IgD-negative memory B cell (primary cell): ENCODE results near the gene SUV39H2. TPM values are rescaled to one million over a fixed set of nuclear protein-coding genes. Genes with fewer than 3 reads are reported as not detected.
"Not testable (repeated sequence)": the region's sequence is repeated elsewhere in the genome, so short reads cannot be mapped to it uniquely, and the experiment has no call there.

ENCODE experiments used
- H3K27ac Mint-ChIP-seq, 3 donors: one replicate each; pipeline ENCODE4 v1.8.0; 2020 to 2022; ENCODE audit warnings: mild to moderate bottlenecking in 3 of 3, mixed read lengths in 3 of 3, moderate library complexity in 1 of 3
- H3K27me3 Mint-ChIP-seq: one replicate; pipeline ENCODE4 v1.8.0; 2021; ENCODE audit warnings: mixed read lengths
- H3K36me3 Mint-ChIP-seq: one replicate; pipeline ENCODE4 v1.8.0; 2020; ENCODE audit warnings: mild to moderate bottlenecking, mixed read lengths
- H3K4me1 Mint-ChIP-seq, 3 donors: one replicate each; pipeline ENCODE4 v1.8.0; 2020 to 2022; ENCODE audit warnings: mixed read lengths in 3 of 3, mild to moderate bottlenecking in 1 of 3
- H3K4me3 Mint-ChIP-seq, 4 donors: one replicate each; pipeline ENCODE4 v1.8.0; 2020 to 2022; ENCODE audit warnings: mild to moderate bottlenecking in 4 of 4, mixed read lengths in 4 of 4, moderate library complexity in 3 of 4
- H3K9me3 Mint-ChIP-seq, 3 donors: one replicate each; pipeline ENCODE4 v1.8.0; 2020 to 2021; ENCODE audit warnings: mixed read lengths in 3 of 3, mild to moderate bottlenecking in 1 of 3
- polyA plus RNA-seq: library from polyadenylated mRNA; unstranded; fragments of 300-500 nt; fragmentation: Illumina TruSeq; gene quantifications from one replicate; pipeline ENCODE4 v1.2.3, GENCODE V29; 2021

Gene SUV39H2
- polyA plus RNA-seq, 1 donor from 2014 or later = 0.43 TPM

DNA sequence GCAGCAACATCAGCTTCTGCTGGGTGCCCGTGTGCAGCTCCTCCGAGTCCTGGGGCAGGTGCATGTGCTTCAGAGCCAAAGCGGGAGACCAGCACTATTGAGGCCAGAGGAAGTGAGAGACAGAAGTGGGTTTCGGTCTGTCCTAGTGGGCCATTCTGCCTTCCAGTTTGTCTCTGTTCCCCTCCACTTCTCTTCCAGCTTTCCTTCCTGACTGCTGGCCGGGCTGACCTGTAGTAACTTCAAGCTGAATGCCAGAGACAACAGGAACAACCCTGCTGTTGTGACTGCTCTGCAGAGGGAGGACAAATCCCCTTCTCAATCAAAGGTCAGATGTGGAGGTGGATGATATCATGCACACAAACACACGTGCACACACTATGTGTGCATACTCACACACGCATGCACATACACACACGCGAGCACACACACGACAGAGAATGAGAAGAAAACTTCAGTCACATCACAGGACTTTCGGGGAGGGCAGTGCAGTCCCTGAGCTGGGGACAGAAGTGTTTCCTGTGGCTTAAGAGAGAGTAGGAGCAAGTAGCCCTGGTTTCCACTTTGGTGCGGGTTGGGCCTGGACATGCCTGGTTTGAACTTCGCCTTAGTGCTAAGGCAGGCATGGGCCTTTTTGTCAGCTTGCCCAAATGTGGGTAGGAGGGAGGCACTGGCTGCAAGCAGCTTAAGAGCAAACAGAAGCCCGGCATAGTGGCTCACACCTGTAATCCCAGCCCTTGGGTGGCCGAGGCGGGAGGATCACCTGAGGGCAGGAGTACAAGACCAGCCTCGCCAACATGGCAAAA is 63.7 kb downstream of the SUV39H2 start:
- H3K4me1 Mint-ChIP-seq, H3K36me3 Mint-ChIP-seq, H3K27me3 Mint-ChIP-seq, H3K9me3 Mint-ChIP-seq: not testable (repeated sequence)
- peak overlapping the region in 2 of 4 donors; percentile 17 to 45 for H3K4me3 Mint-ChIP-seq
- peak overlapping the region in 2 of 3 donors; percentile 23 to 46 for H3K27ac Mint-ChIP-seq

DNA sequence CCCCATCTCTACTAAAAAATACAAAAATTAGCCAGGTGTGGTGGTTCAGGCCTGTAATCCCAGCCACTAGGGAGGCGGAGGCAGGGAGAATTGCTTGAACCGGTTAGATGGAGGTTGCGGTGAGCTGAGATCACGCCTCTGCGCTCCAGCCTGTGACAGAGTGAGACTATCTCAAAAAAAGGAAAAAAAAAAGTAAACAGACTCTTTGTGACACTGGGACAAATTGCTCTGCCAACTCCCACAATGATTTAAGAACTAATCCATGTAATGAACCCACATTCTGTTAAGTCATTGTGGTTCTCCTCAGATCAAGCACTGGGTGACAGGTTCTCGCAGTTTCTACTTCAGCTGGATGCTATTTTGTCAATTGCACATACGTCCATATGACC is 64.3 kb downstream of the SUV39H2 start:
- not testable (repeated sequence) for H3K36me3 Mint-ChIP-seq, H3K27me3 Mint-ChIP-seq, H3K9me3 Mint-ChIP-seq, H3K4me1 Mint-ChIP-seq, H3K4me3 Mint-ChIP-seq
- peak overlapping the region in 1 of 3 donors; percentile 31 for H3K27ac Mint-ChIP-seq

DNA sequence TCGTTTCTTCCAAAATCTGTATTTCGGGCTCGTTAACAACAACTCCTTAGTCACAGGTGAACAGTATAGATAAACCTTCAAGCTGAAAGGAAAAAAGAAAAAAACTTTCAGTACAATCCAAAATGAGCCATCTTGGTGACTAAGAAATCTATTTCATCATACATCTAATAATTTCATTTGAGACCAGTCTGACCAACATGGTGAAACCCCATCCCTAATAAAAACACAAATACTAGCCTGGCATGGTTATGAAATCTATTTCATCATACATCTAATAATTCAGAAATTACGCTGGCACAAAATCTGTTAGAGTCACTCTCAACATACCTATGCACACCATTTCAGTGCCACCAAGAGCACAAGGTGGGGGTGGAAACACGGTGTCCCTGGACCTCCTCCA is 66.4 kb downstream of the SUV39H2 start:
- Mint-ChIP-seq H3K36me3 (peaks cover 5% of the 10 kb centered on the region), H3K27ac (peak overlapping the region in 1 of 3 donors; percentile 57), H3K4me1 (peaks cover 11 to 16% (median 14%) of the 10 kb centered on the region in 3 donors), H3K27me3 (no peaks in the 10 kb centered on the region), H3K4me3 (no peak overlapping the region), H3K9me3 (no peaks in the 10 kb centered on the region)

DNA sequence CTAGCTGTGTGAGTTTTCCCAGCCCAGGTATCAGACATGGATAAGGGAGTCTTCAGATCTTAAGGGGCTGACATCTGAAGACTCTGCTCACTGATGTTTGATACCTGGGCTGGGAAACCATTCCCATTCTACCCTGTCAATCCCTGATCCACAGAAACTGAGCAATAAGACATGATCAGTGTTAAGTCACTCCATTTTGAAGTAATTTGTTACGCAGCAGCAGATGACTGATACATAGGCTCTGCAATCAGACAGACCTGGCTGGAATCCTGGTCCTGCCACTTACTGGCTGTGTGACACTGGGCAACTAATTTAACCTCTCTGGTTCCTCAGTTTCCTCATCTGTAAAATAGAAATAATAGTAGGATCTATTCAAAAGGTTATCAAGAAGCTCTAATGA is 68.6 kb downstream of the SUV39H2 start:
- peaks cover 16 to 28% (median 23%) of the 10 kb centered on the region in 3 donors for H3K4me1 Mint-ChIP-seq

DNA sequence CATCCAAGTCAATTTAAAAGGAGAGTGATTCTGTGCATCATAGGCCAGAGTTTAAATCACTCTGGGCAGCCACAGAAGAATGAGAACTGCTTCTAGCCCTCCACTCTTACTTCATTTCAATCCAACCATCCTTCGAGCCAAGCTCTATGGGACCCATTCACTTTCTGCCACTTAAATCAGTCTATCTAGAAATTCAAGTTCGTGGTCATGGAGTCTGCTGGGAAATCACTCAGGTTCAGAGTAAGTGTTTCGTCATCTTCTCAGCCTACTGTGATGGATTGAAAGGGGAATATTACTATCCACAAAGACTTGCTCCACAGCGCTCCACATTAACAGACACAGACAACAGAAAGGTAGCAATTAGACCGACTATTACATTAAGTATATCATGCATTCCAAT is 70.6 kb downstream of the SUV39H2 start:
- Mint-ChIP-seq H3K27ac (peak overlapping the region in 1 of 3 donors; percentile 63), H3K27me3 (no peaks in the 10 kb centered on the region), H3K4me1 (peaks cover 22 to 32% (median 29%) of the 10 kb centered on the region in 3 donors), H3K4me3 (peak overlapping the region in 1 of 4 donors; percentile 34), H3K9me3 (no peaks in the 10 kb centered on the region), H3K36me3 (peaks cover 4% of the 10 kb centered on the region)

More for the DNA sequence above, 68.6 kb downstream of the SUV39H2 start:
- Mint-ChIP-seq H3K27me3 (no peaks in the 10 kb centered on the region), H3K27ac (no peak overlapping the region), H3K36me3 (peaks cover 6% of the 10 kb centered on the region), H3K4me3 (no peak overlapping the region), H3K9me3 (no peaks in the 10 kb centered on the region)

DNA sequence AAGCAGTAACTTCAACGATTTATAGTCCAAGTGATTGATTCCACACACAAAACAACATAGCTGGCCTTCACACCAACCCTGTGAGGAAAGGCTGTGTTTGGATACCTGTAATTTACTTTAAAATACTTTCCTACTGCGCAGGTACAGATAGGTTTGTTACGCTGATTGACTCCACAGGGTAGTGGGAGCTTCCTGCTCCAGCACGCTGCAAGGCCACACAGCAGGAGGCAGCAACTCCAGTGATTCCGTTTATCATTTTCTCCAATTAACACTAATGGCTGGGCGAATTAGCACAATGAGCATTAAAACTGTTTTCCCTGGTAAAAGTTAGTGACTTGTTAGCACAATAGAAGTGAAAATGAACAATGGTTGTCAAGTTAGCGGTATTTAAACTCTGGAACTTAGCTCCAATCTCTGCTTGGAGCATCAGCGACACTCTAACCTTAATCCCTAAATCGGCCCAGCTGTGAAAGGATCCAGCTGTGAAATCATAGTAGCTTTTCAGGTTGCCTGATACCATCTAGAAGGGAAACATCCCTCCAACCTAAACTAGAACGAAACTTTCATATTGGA is 74.3 kb downstream of the SUV39H2 start:
- Mint-ChIP-seq H3K36me3 (peaks cover 4% of the 10 kb centered on the region), H3K4me3 (peak overlapping the region; percentile 84 to 94 (median 90)), H3K27me3 (no peaks in the 10 kb centered on the region), H3K27ac (peak overlapping the region; percentile 51 to 98 (median 96)), H3K9me3 (no peaks in the 10 kb centered on the region), H3K4me1 (peaks cover 33 to 39% (median 36%) of the 10 kb centered on the region in 3 donors)

DNA sequence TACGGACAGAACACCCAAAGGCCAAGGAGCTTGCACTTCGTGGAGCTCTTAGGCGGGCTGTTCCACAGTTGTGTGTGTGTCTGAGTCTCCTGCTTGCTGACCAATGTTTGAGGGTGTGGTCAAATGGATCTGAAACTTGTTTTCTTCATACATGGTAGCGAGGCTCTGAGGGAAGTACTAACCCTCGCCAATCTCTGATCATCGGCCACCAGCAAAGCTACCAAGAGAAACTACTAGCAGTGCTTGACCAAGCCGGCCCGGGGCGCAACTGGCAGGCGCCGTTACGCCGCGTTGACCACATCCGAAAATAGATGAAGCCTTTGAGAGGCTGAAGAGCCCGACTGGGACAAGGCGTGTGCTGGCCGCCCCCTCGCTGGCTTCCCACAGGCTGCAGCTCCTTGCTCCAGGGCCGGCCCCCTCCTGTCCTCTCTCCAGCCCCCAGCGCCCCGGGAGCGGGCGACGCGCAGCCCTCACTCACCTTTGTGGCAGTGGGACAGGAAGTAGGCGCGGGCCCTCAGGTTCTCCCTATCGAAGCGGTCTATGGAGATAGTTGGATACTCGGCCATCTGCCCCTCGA is 74.8 kb downstream of the SUV39H2 start:
- Mint-ChIP-seq H3K4me3 (peak overlapping the region; percentile 84 to 94 (median 90)), H3K9me3 (no peaks in the 10 kb centered on the region), H3K27me3 (no peaks in the 10 kb centered on the region), H3K36me3 (peaks cover 4% of the 10 kb centered on the region), H3K4me1 (peaks cover 35 to 40% (median 38%) of the 10 kb centered on the region in 3 donors), H3K27ac (peak overlapping the region; percentile 51 to 98 (median 96))

Other genes with a start within 250 kb of the SUV39H2 start
- gene FAM107B, start 104.0 kb upstream of the SUV39H2 start, polyA plus RNA-seq = 113 TPM
- 1.1 TPM for gene CDNF, start 40.8 kb upstream of the SUV39H2 start, polyA plus RNA-seq
- 11.3 TPM for gene HSPA14, start 40.6 kb upstream of the SUV39H2 start, polyA plus RNA-seq
- 6.0 TPM for gene MSANTD7, start 40.6 kb upstream of the SUV39H2 start, polyA plus RNA-seq
- 49.7 TPM for gene DCLRE1C, start 75.2 kb downstream of the SUV39H2 start, polyA plus RNA-seq
- gene MEIG1, start 80.5 kb downstream of the SUV39H2 start, polyA plus RNA-seq = 2.4 TPM
- not detected for gene OLAH, start 165.1 kb downstream of the SUV39H2 start, polyA plus RNA-seq
- gene ACBD7, start 209.9 kb downstream of the SUV39H2 start, polyA plus RNA-seq = not detected
- gene RPP38, start 218.5 kb downstream of the SUV39H2 start, polyA plus RNA-seq = 34.0 TPM